IMR-90 (cell line): Measurements from ENCODE around the gene TUBG2. TPM values are rescaled to one million over a fixed set of nuclear protein-coding genes. Genes with fewer than 3 reads are reported as not detected.

Experiments
- ATAC-seq: fragments of 200-7000 bp; cut with Tn5 transposase; 2 replicates; pipeline ENCODE4 v1.9.1; 2020; ENCODE audit warnings: low read depth, mild to moderate bottlenecking, moderate library complexity
- BruUV-seq: library from RNA; stranded (reverse); fragments of 400-500 nt; replicated peaks from 2 replicates; lab custom pipeline; 2021; lab: Mats Ljungman, UMichigan
- CTCF ChIA-PET: fragments of 300-600 bp; formaldehyde crosslinking; extraction: SDS; loops from one replicate; lab custom pipeline; 2021; ENCODE audit warnings: antibody characterized with exemption; lab: Yijun Ruan, JAX
- POLR2A ChIA-PET: fragments of 300-600 bp; sonication (Branson Sonifier 250); formaldehyde crosslinking; loops from one replicate; lab custom pipeline; 2022; ENCODE audit warnings: antibody characterized with exemption; ENCODE audit not compliant: unreplicated experiment; lab: Charles Lee
- DNase-seq: peaks from one replicate; pipeline ENCODE4 v3.0.0; 2013
- H2AFZ ChIP-seq: replicated peaks from 2 replicates; pipeline ENCODE3; 2013; ENCODE audit warnings: low read length, mild to moderate bottlenecking; ENCODE audit not compliant: poor library complexity
- H2AK5ac ChIP-seq: 2 replicates; pipeline ENCODE4 v1.6.1; 2013; ENCODE audit warnings: low read depth, low read length, inconsistent platforms
- H2AK9ac ChIP-seq: replicated peaks from 2 replicates; pipeline ENCODE3; 2013; ENCODE audit warnings: mild to moderate bottlenecking, low read depth, low read length, moderate library complexity; ENCODE audit not compliant: poor library complexity
- H2BK120ac ChIP-seq: 2 replicates; pipeline ENCODE4 v1.6.1; 2013; ENCODE audit warnings: low read depth, low read length, inconsistent platforms
- H2BK15ac ChIP-seq: 3 replicates; pipeline ENCODE4 v1.6.1; 2013; ENCODE audit warnings: low read depth, low read length, inconsistent platforms
- H2BK20ac ChIP-seq: 2 replicates; pipeline ENCODE4 v1.6.1; 2013; ENCODE audit warnings: low read depth, mild to moderate bottlenecking, inconsistent platforms, low read length, moderate library complexity
- H2BK5ac ChIP-seq: 2 replicates; pipeline ENCODE4 v1.6.1; 2013; ENCODE audit warnings: mild to moderate bottlenecking, low read depth, low read length, inconsistent platforms; ENCODE audit not compliant: poor library complexity, severe bottlenecking
- H3K14ac ChIP-seq: replicated peaks from 2 replicates; pipeline ENCODE4 v1.6.1; 2013; ENCODE audit warnings: low read depth, low read length, inconsistent platforms
- H3K18ac ChIP-seq: 2 replicates; pipeline ENCODE4 v1.6.1; 2013; ENCODE audit warnings: low read depth, low read length, control low read depth
- H3K23ac ChIP-seq: 2 replicates; pipeline ENCODE4 v1.6.1; 2013; ENCODE audit warnings: low read depth, low read length, inconsistent platforms
- H3K27ac ChIP-seq: 2 replicates; pipeline ENCODE4 v1.5.1; 2013; ENCODE audit warnings: mild to moderate bottlenecking, control low read depth, low read length; ENCODE audit not compliant: insufficient read depth
- H3K27me3 ChIP-seq: 2 replicates; pipeline ENCODE4 v1.6.1; 2013; ENCODE audit warnings: low read length; ENCODE audit not compliant: control insufficient read depth, insufficient read depth
- H3K36me3 ChIP-seq: 2 replicates; pipeline ENCODE4 v1.6.1; 2013; ENCODE audit warnings: low read length, mixed read lengths; ENCODE audit not compliant: control insufficient read depth, insufficient read depth
- H3K4ac ChIP-seq: 2 replicates; pipeline ENCODE4 v1.6.1; 2013; ENCODE audit warnings: low read depth, low read length, inconsistent platforms
- H3K4me1 ChIP-seq: 2 replicates; pipeline ENCODE4 v1.6.1; 2013; ENCODE audit warnings: low read length, mixed read lengths; ENCODE audit not compliant: control insufficient read depth, insufficient read depth
- H3K4me2 ChIP-seq: 2 replicates; pipeline ENCODE4 v1.6.1; 2013; ENCODE audit warnings: low read depth, mild to moderate bottlenecking, control low read depth, low read length, moderate library complexity
- H3K4me3 ChIP-seq: 2 replicates; pipeline ENCODE4 v1.5.1; 2013; ENCODE audit warnings: low read depth, mild to moderate bottlenecking, control low read depth, low read length, moderate library complexity; ENCODE audit not compliant: insufficient read depth
- H3K56ac ChIP-seq: 2 replicates; pipeline ENCODE4 v1.6.1; 2013; ENCODE audit warnings: low read length, inconsistent platforms; ENCODE audit not compliant: insufficient read depth; ENCODE audit errors: extremely low read depth
- H3K79me1 ChIP-seq, 2 experiments: 2 replicates each; pipeline ENCODE4 v1.6.1; 2013; ENCODE audit warnings: low read length in 2 of 2, inconsistent platforms in 1 of 2, low read depth in 1 of 2
- H3K9ac ChIP-seq: 2 replicates; pipeline ENCODE4 v1.6.1; 2013; ENCODE audit warnings: low read depth, low read length, control low read depth
- H3K9me1 ChIP-seq: 2 replicates; pipeline ENCODE4 v1.6.1; 2013; ENCODE audit warnings: low read length, inconsistent platforms; ENCODE audit not compliant: insufficient read depth
- H3K9me3 ChIP-seq: 2 replicates; pipeline ENCODE4 v1.6.1; 2013; ENCODE audit warnings: low read length; ENCODE audit not compliant: control insufficient read depth, insufficient read depth
- H4K20me1 ChIP-seq: 2 replicates; pipeline ENCODE4 v1.6.1; 2013; ENCODE audit warnings: low read length, inconsistent platforms; ENCODE audit not compliant: insufficient read depth
- H4K5ac ChIP-seq: 2 replicates; pipeline ENCODE4 v1.6.1; 2013; ENCODE audit warnings: mild to moderate bottlenecking, low read depth, low read length, control low read depth
- H4K8ac ChIP-seq, 2 experiments: 2 replicates each; pipeline ENCODE4 v1.6.1; 2013; ENCODE audit warnings: low read depth in 2 of 2, low read length in 2 of 2, control low read depth in 1 of 2, inconsistent platforms in 1 of 2
- H4K91ac ChIP-seq: 2 replicates; pipeline ENCODE4 v1.6.1; 2013; ENCODE audit warnings: low read depth, low read length, inconsistent platforms; ENCODE audit not compliant: insufficient read depth
- BHLHE40 ChIP-seq: fragments of 150-350 bp; IDR thresholded peaks from 2 replicates; pipeline ENCODE4 v1.6.1; 2016; ENCODE audit warnings: mild to moderate bottlenecking, low read depth, low read length
- CTCF ChIP-seq: conservative IDR thresholded peaks from 2 replicates; pipeline ENCODE4 v1.5.1; 2012; ENCODE audit warnings: mild to moderate bottlenecking, low read depth, low read length, improper control_type of control experiment
- MAFK ChIP-seq: IDR thresholded peaks from 2 replicates; pipeline ENCODE4 v1.6.1; 2012; ENCODE audit warnings: low read depth, low read length, improper control_type of control experiment
- NFE2L2 ChIP-seq: fragments of 150-350 bp; IDR thresholded peaks from 2 replicates; pipeline ENCODE4 v1.6.1; 2016; ENCODE audit warnings: low read depth, mild to moderate bottlenecking, low read length
- RAD21 ChIP-seq: IDR thresholded peaks from 2 replicates; pipeline ENCODE4 v1.6.1; 2012; ENCODE audit warnings: low read length, improper control_type of control experiment
- SMC3 ChIP-seq: fragments of 150-350 bp; IDR thresholded peaks from 2 replicates; pipeline ENCODE4 v1.6.1; 2016; ENCODE audit warnings: low read depth, mild to moderate bottlenecking, antibody characterized with exemption, low read length, moderate library complexity
- WGBS, 2 experiments: methylation state at CpG; one replicate each; pipeline versions ENCODE4 v1.1.5 to v1.1.7; 2013; ENCODE audit warnings: missing lambda C conversion rate in 2 of 2; ENCODE audit not compliant: insufficient read length in 1 of 2; ENCODE audit errors: extremely low coverage in 2 of 2; 5-methylcytosine and 5-hydroxymethylcytosine counted together
- dilution Hi-C: fragments of 300-500 bp; cut with HindIII; formaldehyde crosslinking; loops from one replicate; pipeline ENCODE4 v1.14.3; 2018; ENCODE audit warnings: low sequenced_read_pairs; ENCODE audit not compliant: unreplicated experiment
- in situ Hi-C: fragments of 300-500 bp; cut with MboI; formaldehyde crosslinking; loops from 3 replicates; pipeline ENCODE4 v1.14.3; 2019; ENCODE audit warnings: low sequenced_read_pairs, inconsistent platforms, mixed read lengths
- intact Hi-C: fragments of 100-400 bp; cut with micrococcal nuclease; formaldehyde crosslinking; loops from 2 replicates; pipeline ENCODE4 v1.10.0; 2022
- polyA plus RNA-seq, 3 experiments: library from polyadenylated mRNA; depleted of rRNA; stranded (reverse); fragments of >200 nt; gene quantifications; 2 replicates each; pipeline ENCODE4 v1.2.3, GENCODE V29; 2012; ENCODE audit warnings: low replicate concordance in 1 of 3
- total RNA-seq: library from RNA; depleted of rRNA; stranded (reverse); fragments of >200 nt; gene quantifications from 2 replicates; pipeline ENCODE4 v1.2.3, GENCODE V29; 2012

The TUBG2 gene
- total and polyA plus RNA-seq, 2 of the 4 experiments (the other 2 are of a cell fraction): 3.6 to 24.6 TPM

- peaks cover 3% of the 10 kb centered on the region for H3K4me1 ChIP-seq
- no peak overlapping the region for H4K91ac ChIP-seq
- no peak overlapping the region for H2BK5ac ChIP-seq
- H2AK5ac ChIP-seq: no peak overlapping the region
- H3K27ac ChIP-seq: no peak overlapping the region
- DNase-seq: no peak
- WGBS, 2 experiments: no CpG with 5 or more reads among the region's 4 CpGs
- ChIA-PET CTCF (interaction anchor here (0.6 kb wide), 1 partner anchor 37 kb away, joined by 3 read pairs; no protein-coding TSS in a partner anchor), POLR2A (no interaction called here)
- H2BK20ac ChIP-seq: no peak overlapping the region
- no peak overlapping the region for H3K4ac ChIP-seq
- intact Hi-C loops (no loop called here), in situ Hi-C loops (no loop called here), dilution Hi-C loops (no loop called here)
- no peak overlapping the region for H2AFZ ChIP-seq
- H3K14ac ChIP-seq: no peak overlapping the region
- H3K9ac ChIP-seq: no peak overlapping the region
- H3K27me3 ChIP-seq: no peaks in the 10 kb centered on the region
- no peak overlapping the region for H3K18ac ChIP-seq
- H3K9me3 ChIP-seq: no peaks in the 10 kb centered on the region
- peaks cover 34% of the 10 kb centered on the region for H3K36me3 ChIP-seq
- peaks cover 4% of the 10 kb centered on the region; the same call in 1 of the 2 replicates for H3K9me1 ChIP-seq
- 0 out of 2 replicates have a peak overlapping the region, but pooled peaks have one; percentile 6 for H3K56ac ChIP-seq
- no peak overlapping the region for H3K4me2 ChIP-seq
- TF ChIP-seq SMC3: no peak
- no peak for TF ChIP-seq MAFK
- TF ChIP-seq CTCF: no peak
- TF ChIP-seq RAD21: no peak
- no peak for TF ChIP-seq NFE2L2
- no peak for TF ChIP-seq BHLHE40
- no peak overlapping the region for H4K8ac ChIP-seq
- H3K23ac ChIP-seq: no peak overlapping the region
- H4K5ac ChIP-seq: no peak overlapping the region
- BruUV-seq: no TSS peak
- H2BK15ac ChIP-seq: no peak overlapping the region
- H2AK9ac ChIP-seq: peak overlapping the region; percentile 50
- no peak for ATAC-seq
- H3K79me1 ChIP-seq: peaks cover 13 to 39% of the 10 kb centered on the region in 2 experiments
- H4K20me1 ChIP-seq: peaks cover 18% of the 10 kb centered on the region; the same call in 1 of the 2 replicates
- no peak overlapping the region for H3K4me3 ChIP-seq
- H2BK120ac ChIP-seq: no peak overlapping the region
Measured at GRCh38 chr17:42612013-42612412, 47.1 kb upstream of the TUBG2 start.
